A549 (cell line): Measurements from ENCODE around the gene LIMA1.

ENCODE experiments used
- POLR2A ChIP-seq: IDR thresholded peaks from 2 replicates; pipeline ENCODE4 v1.6.1; 2012; ENCODE audit warnings: mild to moderate bottlenecking, low read length
- RCOR1 ChIP-seq: fragments of 150-350 bp; IDR thresholded peaks from 2 replicates; pipeline ENCODE4 v1.6.1; 2014; ENCODE audit warnings: antibody characterized with exemption, low read length, low read depth

DNA sequence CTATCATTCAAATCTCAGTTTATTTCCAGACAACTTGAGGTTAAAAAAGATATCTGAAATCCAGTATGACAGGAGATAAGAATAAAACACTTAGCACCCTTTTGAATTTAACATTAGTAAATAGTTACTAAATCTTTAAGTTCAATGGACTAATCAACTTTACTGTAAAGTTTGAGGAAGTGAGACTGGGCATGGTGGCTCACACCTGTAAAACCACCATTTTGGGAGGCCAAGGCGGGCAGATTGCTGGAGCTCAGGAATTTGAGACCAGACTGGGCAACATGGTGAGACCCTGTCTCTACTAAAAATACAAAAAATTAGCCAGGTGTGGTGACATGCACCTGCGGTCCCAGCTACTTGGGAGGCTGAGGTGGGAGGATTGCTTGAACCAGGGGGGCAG is 75.9 kb downstream of the LIMA1 start:
- TF ChIP-seq RCOR1 (no peak), POLR2A (no peak)
